NCI-H187 (cell line): ENCODE results near the gene SERHL2.
"Not testable (repeated sequence)": the region's sequence is repeated elsewhere in the genome, so short reads cannot be mapped to it uniquely, and the experiment has no call there.

Experiments
- DNase-seq, 2 experiments: peaks; one replicate each; lab custom pipeline; 2025; lab: John Stamatoyannopoulos, UW

The SERHL2 gene

DNA sequence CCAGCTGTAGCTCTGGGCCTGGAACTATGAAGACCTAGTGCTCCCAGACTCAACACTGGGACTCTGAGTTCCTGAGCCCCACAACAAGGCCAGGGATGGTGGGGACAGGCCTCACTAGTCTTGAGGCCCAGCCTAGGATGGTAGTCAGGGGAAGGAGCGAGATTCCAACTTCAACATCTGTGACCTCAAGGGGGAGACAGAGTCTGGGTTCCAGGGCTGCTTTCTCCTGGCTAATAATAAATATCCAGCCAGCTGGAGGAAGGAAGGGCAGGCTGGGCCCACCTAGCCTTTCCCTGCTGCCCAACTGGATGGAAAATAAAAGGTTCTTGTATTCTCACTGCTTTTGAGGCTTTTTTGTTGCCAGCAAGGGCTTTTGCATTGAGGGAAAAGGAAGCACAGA lies 20.3 kb downstream of the SERHL2 start:
- not testable (repeated sequence) for DNase-seq

DNA sequence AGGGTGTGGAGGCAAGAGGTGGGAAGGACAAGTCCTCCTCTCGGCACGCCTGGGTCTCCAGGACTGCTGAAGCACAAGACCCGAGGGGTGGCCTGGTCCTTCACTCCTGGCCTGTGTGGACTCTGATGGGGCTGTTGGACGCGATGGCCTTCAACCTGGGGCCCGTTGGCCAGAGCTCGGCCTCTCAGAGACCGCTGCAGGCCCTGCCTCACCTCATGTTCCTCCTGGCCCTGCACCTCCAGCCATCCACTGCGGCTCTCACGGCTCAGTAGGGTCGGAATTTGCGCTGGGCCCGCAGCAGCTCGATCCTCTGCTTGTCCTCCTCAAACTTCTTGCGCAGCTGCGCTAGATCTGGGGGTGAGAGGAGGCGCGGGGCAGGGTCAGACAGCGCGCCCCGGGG lies 20.7 kb downstream of the SERHL2 start:
- not testable (repeated sequence) for DNase-seq

DNA sequence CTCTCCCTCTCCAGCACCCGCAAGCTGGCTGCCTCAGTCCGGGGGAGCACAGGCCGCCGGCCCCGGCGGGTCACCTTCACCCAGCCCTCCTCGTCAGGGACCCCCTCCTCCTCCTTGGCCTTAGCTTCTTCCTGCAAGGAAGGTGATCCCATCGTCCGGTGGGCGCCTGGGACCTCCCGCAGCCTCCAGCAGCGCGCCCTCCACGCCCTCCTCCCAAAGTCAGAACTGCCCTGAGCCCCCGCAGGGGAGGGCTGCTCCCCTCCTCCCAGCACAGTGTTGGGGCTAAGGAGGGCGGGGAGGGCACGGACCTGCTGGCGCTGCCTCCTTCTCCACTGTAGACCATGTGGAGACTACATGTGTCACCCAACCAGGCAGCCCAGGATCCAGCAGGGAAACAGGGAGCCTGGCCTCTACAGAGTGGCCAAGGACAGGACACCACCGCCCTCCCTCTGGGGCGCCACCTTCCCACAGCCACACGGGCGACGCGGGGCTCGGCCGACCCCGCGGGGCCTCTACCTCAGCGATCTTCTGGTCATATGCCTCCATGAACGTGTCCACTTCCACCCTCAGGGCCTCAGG lies 22.3 kb downstream of the SERHL2 start:
- not testable (repeated sequence) for DNase-seq

DNA sequence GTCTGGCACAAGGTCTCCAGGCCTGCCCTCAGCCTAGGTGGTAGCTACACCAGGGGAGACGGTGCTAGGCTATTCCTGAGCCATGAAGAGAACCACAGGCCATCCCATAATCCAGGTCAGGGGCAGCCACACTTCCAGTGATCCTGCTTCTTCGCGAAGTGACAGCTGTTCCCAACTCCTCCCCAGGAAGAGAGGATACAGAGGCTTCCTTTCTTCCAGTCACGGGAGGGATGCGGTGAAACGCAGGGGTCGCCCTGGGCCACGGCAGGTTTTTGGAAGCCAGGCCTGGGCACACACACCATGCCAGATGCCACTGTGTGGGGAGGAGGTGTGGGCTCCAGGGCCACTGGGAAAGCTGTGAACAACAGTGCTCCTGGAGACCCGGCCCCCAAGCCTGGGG lies 23.4 kb downstream of the SERHL2 start:
- not testable (repeated sequence) for DNase-seq

DNA sequence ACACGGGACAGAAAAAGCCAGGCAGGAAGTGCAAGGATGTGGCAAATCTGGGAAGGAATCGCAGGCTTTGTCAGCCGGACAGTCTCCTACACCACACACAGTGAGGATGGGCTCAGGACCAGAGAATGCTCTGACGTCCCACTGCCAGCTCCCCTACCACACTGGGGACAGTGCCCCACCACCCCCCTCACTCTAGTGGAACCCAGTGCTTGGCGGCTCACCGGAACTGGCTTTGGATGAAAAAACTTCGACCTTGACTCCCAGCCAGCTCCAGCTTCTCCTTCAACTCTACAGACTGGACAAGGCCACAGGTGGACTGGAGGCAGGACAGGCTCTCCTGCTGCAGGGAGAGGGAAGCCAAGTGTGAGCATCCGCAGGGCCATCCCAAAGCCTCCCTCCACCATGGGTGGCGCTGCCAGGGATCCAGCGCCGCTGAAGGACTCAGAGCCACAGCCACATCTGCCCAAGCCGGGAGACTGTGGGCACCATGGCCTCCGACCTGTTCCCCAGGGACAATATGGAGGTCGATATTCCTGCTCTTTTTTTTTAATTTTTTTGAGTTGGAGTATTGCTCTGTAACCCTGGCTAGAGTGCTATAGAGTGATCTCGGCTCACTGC lies 24.0 kb downstream of the SERHL2 start:
- no peak for DNase-seq

DNA sequence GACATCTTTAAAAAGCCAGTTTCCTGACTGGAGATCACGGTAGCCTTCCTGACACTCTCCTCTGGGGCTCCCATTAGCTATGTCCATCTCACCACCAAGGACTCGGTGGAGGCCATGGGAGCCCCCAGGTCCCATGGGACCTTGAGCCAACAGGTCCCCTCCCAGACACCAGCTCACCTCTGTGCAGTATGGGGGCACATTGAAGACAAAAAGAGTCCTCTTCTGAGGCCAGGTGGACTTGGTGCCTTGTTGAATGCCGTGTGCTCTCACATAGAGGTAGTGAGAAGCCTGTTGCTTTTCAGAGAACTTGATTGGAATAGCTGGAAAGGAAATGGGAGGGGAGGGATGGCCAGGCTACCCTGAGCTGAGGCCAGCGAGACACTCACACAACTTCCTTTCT lies 26.3 kb downstream of the SERHL2 start:
- not testable (repeated sequence) for DNase-seq

DNA sequence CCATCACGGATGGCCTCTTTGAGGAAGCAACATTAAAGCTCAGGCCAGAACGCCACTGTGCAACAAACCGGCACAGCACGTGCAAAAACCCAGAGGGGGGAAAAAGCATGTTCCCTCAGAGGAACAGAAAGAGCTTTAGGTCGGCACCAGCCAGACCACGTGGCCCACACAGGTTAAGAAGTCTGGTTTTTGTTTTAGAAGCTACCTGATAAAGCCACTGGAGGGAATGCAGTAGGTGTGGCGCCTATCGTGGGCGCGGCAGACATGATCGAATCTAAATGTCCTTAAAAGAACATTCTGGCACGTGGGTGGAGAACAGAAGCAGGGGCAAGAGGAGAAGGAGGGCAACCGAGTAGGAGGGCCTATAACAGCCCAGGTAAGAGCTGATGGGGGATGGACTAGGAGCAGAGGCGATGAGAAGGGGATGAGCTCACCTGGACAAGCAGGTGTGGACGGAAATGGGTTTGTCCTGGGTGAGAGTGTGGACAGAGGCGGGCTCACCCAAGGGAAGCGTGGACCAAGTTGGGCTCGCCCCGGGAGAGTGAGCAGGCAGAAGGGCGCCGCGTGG lies 27.5 kb downstream of the SERHL2 start:
- not testable (repeated sequence) for DNase-seq

DNA sequence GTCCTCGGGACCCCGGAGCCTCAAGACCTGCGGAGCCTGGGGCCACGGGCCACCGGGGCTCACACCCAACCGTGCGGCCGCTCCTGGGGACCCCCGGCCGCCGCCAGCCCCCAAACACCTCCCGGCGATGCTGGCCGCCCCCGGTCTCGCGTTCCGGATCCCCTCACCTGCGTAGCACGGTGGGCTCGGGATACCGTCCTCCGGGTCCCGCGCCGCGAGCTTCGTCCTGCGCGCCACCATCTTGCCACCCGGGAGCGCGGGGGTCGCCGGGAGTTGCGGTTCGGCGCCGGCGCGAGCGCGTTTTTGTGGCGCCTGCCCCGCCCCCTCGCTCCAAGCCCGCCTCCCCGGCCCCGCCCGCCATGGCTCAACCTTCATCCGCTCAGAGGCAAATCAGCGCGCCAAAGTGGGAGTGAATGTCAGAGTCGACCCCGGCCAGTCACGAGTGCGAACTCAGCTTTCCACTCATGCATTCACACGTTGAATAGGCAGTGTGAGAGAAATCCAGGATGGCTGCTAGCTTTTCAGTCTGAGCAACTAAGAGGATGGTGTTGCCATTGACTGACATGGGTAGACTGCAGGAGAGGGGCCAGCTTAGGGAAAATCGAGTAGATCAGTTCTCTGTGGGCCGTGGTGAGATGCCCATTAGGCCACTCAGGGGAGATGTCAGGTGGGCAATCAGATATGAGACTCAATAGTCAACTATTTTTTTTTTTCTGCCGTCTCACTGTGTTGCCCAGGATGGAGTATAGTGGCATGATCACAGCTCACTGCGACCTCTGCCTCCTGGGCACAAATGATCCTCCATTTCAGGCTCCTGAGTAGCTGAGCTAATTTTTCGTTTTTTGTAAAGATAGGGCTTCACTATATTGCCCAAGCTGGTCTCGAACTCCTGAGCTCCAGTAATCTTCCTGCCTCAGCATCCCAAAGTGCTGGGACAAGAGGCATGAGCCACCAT lies 28.3 kb downstream of the SERHL2 start:
- peak; percentile 9 to 42 for DNase-seq

DNA sequence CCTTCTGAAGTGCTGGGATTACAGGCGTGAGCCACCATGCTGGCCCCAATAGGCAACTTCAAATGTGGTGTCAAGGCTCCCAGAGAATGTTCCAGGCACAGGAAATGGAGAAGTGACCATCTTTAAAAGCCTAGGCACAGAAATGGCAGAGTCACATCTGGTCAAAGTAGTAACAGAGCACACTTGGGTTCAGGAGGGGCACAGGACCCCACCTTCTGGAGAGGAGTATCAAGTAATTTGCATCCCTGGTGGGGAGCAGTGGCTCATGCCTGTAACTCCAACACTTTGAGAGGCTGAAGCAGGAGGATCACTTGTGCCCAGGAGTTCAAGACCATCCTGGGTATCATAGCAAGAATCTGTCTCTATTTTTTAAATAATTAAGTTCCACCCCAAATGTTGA lies 29.2 kb downstream of the SERHL2 start:
- no peak for DNase-seq

DNA sequence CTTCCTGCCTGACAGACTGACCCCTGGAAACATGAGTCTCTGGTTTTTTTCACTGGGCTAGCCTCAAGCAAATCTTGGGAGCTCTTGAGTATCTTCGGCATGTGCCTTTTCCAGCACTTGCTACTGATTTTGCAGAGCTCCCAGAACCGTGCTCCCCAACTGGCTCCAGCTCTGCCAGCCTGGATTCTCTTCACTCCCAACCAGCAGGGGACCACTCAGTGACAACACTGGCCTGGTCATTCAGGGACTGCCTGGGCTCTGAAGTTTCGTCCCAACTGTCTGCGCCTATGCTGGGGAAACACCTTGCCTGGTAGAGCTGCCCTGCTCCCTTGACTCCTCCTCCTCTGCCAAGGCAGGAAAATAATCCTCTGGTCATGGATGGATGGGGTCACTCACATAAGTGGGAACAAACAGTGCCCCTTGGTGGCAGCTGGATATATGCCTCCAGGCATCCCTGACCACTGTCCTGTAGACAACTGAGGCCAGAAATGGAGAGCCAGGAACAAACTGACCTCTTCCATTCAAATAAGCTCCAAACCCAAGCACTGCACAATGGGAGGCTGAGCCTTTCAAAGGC lies 30.7 kb downstream of the SERHL2 start:
- DNase-seq = no peak

DNA sequence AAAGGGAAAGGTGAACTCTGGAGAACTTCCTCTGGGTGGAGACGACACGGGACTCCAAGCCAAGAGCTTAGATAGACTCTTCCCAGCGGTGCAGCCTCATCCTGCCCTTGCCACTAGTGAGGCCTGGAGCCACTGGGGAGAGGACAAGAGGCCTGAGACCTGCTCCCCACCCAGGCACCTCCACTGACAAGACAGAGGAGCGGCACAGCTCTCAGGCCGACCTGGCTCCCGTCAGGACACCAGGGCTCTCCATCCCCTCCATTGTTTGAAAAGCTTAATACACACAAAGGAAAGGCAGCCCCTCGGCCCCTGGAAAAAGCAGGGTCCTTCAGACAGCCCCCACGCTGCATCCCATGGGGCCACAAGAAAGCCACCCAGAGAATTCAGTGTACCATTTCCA lies 31.3 kb downstream of the SERHL2 start:
- no peak for DNase-seq

DNA sequence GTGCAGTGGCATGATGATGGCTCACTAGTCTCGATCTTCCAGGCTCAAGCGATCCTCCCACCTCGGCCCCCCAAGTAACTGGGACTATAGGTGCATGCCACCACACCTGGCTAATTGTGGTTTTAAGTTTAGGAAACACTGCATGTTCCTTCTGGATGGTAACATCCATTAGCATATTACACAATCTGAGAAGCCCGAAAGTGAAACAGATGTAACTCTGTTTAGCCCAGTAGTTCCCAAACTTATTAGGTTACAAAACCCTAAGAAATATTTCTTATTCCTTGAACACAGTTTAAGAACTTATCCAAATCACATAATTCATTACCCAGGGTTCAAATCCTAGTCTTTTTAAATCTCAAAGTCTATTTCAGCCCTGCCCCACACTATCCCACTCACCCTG lies 32.6 kb downstream of the SERHL2 start:
- no peak for DNase-seq

DNA sequence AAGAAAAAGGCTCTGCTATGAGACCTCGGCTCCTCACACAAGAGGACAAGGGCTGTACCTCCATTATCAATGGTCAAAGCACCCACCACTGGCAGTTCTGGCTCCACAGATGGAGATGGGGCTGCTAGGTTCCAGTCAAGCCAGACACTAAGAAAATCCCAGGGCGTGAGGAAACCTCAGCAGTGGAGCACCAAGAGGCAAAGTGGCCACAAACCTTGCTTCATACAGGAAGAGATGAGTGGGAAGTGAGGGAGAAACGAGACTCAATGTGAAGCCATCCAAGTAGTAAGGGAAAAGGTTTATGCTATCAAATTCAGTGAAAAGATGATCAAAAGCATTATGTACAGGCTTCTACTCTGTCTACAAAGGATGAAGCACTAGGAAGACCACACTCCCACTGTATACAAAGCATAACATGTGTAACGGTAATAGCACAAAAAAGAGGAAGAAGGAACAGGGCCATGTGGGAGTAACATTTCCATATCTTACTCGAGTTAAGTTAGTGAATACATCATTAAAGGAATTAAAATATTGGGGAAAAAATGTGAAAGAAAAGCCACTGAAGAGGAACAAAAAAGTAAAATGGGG lies 33.9 kb downstream of the SERHL2 start:
- DNase-seq = no peak

DNA sequence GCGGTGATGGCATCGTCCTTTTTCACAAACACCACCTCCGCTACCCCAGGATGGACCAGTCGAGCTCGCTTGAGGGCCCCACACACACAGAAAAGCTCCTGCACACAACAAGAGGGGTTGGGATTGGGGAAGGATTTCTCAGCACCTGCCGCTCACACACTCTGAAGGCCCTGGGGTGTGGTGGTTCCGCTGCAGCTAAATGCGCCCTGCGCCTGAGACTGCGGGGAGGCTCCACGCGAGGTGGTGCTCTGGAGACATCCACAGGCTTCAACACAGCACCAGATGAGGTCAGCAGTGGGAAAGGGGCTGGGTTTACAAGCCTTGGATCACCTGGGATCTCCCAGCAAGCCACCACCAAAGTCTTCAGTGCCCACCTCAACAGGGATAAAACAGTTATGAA lies 38.2 kb downstream of the SERHL2 start:
- DNase-seq = no peak

DNA sequence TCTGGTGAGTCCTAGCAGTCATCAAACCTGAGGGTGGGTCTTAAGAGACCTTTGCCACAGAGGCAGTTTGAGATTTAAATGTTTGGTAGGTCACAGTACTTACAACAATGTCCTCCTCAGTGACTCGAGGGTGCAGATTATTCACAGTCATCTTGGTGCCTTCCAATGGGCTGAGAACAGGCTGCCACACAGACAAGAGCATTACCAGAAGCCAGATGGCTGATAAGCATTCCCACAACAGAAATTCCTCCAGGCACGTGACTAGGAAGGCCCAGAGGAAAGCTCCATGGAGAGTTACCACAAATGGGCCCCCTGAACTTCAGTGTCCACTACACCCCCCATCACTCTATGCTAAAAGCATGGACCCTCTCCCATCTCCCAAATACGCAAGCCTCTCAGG lies 41.7 kb downstream of the SERHL2 start:
- no peak for DNase-seq

DNA sequence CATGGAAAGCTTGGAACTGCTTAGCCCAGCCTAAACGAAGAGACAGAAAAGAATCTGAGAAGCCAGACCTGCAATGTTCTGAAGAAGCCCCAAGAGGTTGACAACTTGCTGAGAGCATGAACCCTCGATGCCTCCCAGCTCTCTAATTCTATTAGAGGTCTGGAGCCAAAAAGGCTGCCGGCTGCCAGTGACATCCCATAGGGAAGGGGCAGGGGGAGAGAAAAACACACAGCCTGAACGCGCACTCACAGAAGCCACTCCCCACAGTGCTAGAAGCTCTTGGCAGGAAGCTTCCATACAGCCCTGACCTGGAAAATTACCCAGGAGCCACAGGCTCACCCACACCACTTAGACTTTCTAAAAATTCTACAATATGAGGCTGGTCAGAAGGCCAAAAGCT lies 42.6 kb downstream of the SERHL2 start:
- no peak for DNase-seq

DNA sequence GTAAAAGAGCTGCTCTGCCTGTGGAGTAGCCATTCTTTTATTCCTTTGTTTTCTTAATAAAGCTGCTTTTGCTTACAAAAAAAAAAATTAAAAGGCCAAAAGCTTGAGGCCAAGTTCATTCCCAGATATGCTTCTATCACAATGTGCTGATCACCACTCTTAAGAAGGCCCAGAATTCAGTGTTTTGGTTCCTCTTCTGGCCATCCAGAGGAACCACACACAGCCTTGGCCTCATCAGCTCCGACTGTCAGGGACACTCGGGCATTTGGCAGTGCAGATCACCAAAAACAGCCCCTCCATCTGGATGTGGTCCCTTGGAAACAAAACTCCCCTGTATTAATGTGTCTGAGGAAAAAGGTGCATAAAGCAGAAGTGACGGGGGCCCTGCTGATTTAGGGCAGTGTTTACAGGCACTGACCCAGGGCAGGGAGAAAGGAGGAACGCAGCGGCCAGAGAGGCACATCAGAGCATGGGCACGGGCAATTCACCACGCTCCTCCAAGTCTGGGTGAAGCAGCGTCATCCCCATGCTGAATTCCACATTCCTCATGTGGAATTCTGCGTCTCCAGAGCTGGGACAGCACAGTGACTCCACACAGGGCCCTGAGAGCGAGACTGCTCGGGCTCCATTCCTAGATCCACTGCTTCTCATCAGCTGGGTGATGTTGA lies 43.2 kb downstream of the SERHL2 start:
- DNase-seq = no peak

DNA sequence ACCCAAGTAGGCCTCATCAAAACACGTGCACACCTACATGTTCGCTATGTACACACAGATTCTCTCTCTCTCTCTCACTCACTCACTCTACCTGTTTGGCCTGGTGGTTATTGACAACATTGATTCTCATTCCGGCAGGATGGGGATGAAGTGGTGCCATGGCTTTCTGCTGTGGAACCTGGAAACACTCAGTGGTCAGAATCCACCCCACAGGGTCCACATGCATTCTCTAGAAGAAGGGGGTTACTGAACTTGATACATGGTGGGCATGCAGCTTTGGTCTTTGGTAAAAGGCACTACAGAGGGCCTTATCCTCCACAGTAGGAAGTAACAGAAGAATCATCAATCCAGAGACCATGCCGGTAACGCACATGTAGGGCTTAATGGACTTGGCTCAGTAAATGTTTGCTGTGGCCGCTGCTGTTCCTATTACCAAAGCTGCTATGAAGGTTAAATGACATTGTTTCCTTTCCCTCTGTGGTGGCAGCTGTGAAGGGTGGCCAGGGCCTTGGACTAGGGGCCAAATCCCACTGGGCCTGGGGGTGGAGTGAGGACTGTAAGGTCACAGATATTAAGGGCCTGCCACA lies 48.2 kb downstream of the SERHL2 start:
- no peak for DNase-seq

DNA sequence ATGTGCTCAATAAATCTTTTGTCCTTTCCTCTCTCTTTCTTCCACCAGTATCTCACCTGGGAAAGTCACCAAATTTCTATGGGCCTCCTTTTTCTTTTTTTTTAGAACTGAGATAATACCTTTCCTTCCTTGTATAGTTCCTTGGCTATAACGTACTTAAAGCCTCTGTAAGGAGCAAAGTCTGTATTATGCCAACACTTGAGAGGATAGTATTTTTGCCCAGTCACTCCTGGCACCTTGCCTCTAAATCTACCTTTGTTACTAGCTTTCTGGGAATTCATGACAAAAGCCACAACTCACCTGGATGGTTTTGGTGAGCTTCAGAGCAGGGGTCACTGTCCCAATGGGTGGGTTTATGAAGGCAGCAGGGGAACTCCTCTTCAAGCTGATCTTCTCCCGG lies 48.7 kb downstream of the SERHL2 start:
- DNase-seq = no peak

DNA sequence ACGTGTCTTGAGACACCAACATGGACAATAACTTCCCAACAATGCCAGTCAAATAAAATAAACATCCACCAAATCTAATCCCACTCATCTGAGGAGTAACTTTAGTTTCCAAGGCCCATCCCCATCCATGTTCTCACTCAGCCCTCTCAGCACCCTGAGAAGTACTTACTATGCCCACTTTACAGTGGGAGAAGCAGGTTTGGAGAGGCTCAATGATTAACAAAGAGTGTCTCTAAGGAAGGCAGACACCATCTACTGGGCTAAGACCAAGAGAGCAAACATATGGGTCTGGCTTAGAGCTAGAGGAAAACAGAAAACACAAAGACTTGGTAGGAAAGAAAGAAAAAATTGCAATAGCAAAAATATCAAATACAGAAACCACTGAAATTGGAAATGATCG lies 49.7 kb downstream of the SERHL2 start:
- DNase-seq = no peak

DNA sequence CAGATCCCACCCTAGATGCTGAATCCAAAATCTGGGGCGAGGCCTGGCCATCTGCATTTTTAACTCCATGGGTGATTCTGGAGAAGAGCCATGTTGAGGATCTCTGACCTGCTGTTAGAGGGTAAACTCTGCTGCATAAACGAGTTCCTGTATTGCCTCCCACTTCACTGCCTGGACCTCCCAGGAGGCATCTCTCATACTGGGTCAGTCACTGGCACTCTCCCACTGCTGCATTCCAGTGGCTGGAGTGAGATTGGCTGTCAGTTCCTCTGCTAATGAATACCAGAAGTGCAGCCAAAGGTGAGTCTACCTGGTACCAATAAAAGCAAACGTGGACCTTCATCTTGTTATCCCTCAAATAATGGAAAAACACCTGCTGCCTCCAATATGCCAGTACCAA lies 50.6 kb downstream of the SERHL2 start:
- DNase-seq = no peak
